GM19467 (cell line): ENCODE results near the gene ITCH.
"Not testable (repeated sequence)": the region's sequence is repeated elsewhere in the genome, so short reads cannot be mapped to it uniquely, and the experiment has no call there.

Experiments used
- ATAC-seq: cut with Tn5 transposase; IDR thresholded peaks from one replicate; pipeline ENCODE4 v1.9.1; 2021; ENCODE audit warnings: mild to moderate bottlenecking, moderate library complexity; ENCODE audit not compliant: unreplicated experiment

ITCH gene

GRCh38 chr20:34449674-34450592 is 86.9 kb downstream of the ITCH start:
- ATAC-seq, result no peak

GRCh38 chr20:34452281-34452982 is 89.4 kb downstream of the ITCH start:
- ATAC-seq, result no peak

GRCh38 chr20:34458631-34459030 is 95.6 kb downstream of the ITCH start:
- ATAC-seq, result no peak

GRCh38 chr20:34459209-34459897 is 96.3 kb downstream of the ITCH start:
- no peak for ATAC-seq

- ATAC-seq, result no peak
Measured at GRCh38 chr20:34461779-34462087, 98.7 kb downstream of the ITCH start.

- ATAC-seq, result no peak
Measured at GRCh38 chr20:34468951-34469350, 105.9 kb downstream of the ITCH start.

GRCh38 chr20:34472246-34472925 is 109.3 kb downstream of the ITCH start:
- ATAC-seq, result no peak

- no peak for ATAC-seq
Measured at GRCh38 chr20:34473262-34473883, 110.3 kb downstream of the ITCH start.

- no peak for ATAC-seq
Measured at GRCh38 chr20:34475979-34476736, 113.1 kb downstream of the ITCH start.

- no peak for ATAC-seq
Measured at GRCh38 chr20:34479627-34480026, 116.6 kb downstream of the ITCH start.

- not testable (repeated sequence) for ATAC-seq
Measured at GRCh38 chr20:34482154-34482553, 119.1 kb downstream of the ITCH start.

GRCh38 chr20:34483585-34484220 is 120.6 kb downstream of the ITCH start:
- ATAC-seq, result not testable (repeated sequence)

- ATAC-seq, result no peak
Measured at GRCh38 chr20:34485068-34485634, 122.1 kb downstream of the ITCH start.

GRCh38 chr20:34491226-34491931 is 128.3 kb downstream of the ITCH start:
- no peak for ATAC-seq

- ATAC-seq, result no peak
Measured at GRCh38 chr20:34491932-34492509, 128.9 kb downstream of the ITCH start.

- no peak for ATAC-seq
Measured at GRCh38 chr20:34493646-34494045, 130.6 kb downstream of the ITCH start.

- ATAC-seq, result no peak
Measured at GRCh38 chr20:34495307-34495706, 132.2 kb downstream of the ITCH start.

- no peak for ATAC-seq
Measured at GRCh38 chr20:34495916-34496315, 132.8 kb downstream of the ITCH start.
